IPS DF 6.9 (cell line): ENCODE results near the gene CD101.

Source experiments
- DNase-seq: peaks from one replicate; pipeline ENCODE4 v3.0.0-alpha.2; 2013; ENCODE audit warnings: low read depth, low spot score
- H3K27ac ChIP-seq: one replicate; pipeline ENCODE4 v1.5.1; 2013; ENCODE audit warnings: low read length, control low read depth
- H3K27me3 ChIP-seq: 2 replicates; pipeline ENCODE4 v1.6.1; 2013; ENCODE audit warnings: mild to moderate bottlenecking, low read length; ENCODE audit not compliant: control insufficient read depth, insufficient read depth
- H3K36me3 ChIP-seq: 2 replicates; pipeline ENCODE4 v1.6.1; 2013; ENCODE audit warnings: low read length; ENCODE audit not compliant: control insufficient read depth, insufficient read depth
- H3K4me1 ChIP-seq: 2 replicates; pipeline ENCODE4 v1.6.1; 2013; ENCODE audit warnings: low read length; ENCODE audit not compliant: control insufficient read depth, insufficient read depth
- H3K4me3 ChIP-seq: 2 replicates; pipeline ENCODE4 v1.5.1; 2013; ENCODE audit warnings: mild to moderate bottlenecking, low read length
- H3K9me3 ChIP-seq: 2 replicates; pipeline ENCODE4 v1.6.1; 2013; ENCODE audit warnings: low read length, inconsistent platforms; ENCODE audit not compliant: control insufficient read depth, insufficient read depth
- WGBS: extraction: QIAGEN DNeasy Blood & Tissue Kit; methylation state at CpG from one replicate; pipeline ENCODE4 v1.1.7; 2013; ENCODE audit warnings: mixed read lengths, missing lambda C conversion rate; ENCODE audit not compliant: insufficient read length, insufficient coverage; 5-methylcytosine and 5-hydroxymethylcytosine counted together

Gene CD101

DNA sequence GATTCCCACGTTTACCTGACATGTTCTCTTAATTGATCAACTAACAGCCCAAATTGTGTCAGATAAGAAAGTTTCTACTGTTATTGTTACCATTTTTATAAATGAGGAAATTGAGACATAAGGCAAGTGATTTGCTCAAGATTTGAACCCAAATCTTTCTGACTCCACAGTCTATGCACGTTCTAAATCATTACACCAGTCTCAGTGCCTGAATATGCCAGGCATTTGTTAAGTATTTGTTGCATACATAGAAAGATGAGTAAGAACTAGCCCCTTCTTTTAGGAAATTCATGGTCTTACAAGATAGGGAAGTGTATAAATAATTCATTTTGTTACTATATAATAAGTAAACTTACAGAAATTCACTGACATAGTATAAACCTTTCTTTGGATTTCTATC, 7.1 kb upstream of the CD101 start:
- no peaks in the 10 kb centered on the region for H3K9me3 ChIP-seq
- H3K36me3 ChIP-seq = no peaks in the 10 kb centered on the region
- no peak for DNase-seq
- no peak overlapping the region for H3K27ac ChIP-seq
- no peaks in the 10 kb centered on the region for H3K4me1 ChIP-seq
- WGBS = no CpG with 5 or more reads among the region's 2 CpGs
- H3K27me3 ChIP-seq = no peaks in the 10 kb centered on the region
- H3K4me3 ChIP-seq = no peak overlapping the region

DNA sequence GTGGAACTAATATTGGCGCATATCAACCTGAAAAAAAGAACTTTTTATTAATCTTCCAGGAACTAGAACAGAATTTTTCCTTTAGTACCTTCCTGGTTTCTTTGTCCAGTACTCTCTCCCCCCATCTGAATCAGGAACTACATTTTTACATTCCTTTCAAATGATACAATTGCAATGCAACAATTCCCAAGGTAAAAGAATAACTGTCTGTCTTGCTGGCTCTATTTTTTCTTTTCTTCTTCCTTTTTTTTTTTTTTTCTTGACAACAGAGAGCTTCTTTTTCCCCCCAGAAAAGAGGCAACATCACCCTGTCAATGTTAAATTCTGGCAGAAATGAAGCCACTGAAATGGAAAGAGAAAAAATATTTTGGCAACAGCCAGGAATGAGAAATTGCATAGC, 4.5 kb upstream of the CD101 start:
- Histone ChIP-seq H3K27ac (no peak overlapping the region), H3K9me3 (no peaks in the 10 kb centered on the region), H3K36me3 (no peaks in the 10 kb centered on the region), H3K4me1 (no peaks in the 10 kb centered on the region), H3K4me3 (no peak overlapping the region), H3K27me3 (no peaks in the 10 kb centered on the region)
- no CpG with 5 or more reads among the region's 1 CpG for WGBS
- no peak for DNase-seq

DNA sequence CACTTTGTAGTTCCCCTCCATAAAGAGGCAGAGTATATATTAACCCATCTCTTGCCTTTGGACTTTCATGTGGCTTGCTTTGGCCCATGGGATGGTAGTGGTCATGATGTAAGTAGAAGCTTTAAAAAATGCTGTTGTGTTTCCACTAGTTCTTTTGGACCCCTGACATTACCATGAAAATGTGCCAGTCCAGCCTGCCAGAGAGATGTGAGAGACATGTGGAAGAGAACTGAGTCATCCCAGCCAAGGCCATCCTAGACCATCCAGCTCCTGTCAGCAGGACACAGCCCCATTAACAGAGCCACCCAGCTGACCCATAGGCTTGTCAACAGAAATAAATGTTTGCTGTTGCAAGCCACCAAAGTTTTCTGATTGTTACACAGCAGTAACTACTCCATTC, 3.9 kb upstream of the CD101 start:
- no peak overlapping the region for H3K27ac ChIP-seq
- H3K27me3 ChIP-seq = no peaks in the 10 kb centered on the region
- no peak overlapping the region for H3K4me3 ChIP-seq
- no peak for DNase-seq
- H3K4me1 ChIP-seq = no peaks in the 10 kb centered on the region
- H3K9me3 ChIP-seq = no peaks in the 10 kb centered on the region
- no peaks in the 10 kb centered on the region for H3K36me3 ChIP-seq

DNA sequence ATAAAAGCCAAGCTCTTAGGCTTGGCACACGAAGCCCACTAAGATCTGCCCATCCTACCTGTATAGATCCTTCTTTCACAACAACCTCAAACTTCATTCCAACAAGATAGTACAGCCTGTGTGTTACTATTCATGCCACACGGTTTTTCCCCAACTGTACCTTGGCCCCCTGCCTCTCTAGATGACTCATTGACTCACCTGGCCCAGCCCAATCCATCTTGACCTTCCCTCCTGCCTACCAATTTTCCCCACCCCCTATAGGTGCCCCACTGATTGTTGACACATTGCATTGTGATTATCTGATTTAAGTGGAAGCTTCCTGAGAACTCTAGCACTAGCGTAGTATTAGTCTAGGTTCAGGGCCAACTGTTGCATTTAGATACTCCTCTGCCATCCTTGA, 2.0 kb upstream of the CD101 start:
- Histone ChIP-seq H3K4me3 (no peak overlapping the region), H3K4me1 (peaks cover 2% of the 10 kb centered on the region; the same call in 1 of the 2 replicates), H3K36me3 (no peaks in the 10 kb centered on the region), H3K9me3 (no peaks in the 10 kb centered on the region), H3K27me3 (no peaks in the 10 kb centered on the region), H3K27ac (no peak overlapping the region)
- no CpG with 5 or more reads among the region's 3 CpGs for WGBS
- DNase-seq = no peak

DNA sequence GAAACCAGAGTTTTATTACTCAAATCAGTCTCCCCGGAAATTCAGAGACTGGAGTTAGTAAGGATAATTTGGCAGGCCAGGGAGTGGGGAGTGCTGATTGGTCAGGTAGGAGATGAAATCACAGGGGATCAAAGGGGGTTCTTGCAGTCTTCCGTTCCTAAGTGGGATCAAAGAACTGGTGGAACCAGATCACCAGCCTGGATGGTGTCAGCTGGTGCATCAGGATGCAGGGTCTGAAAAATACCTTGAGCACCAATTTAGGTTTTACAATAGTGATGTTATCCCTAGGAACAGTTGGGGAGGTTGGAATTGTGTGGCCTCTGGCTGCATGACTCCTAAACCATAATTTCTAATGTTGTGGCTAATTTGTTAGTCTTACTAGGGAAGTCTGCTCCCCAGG, 1.4 kb upstream of the CD101 start:
- no peak for DNase-seq
- Histone ChIP-seq H3K9me3 (no peaks in the 10 kb centered on the region), H3K4me1 (peaks cover 2% of the 10 kb centered on the region; the same call in 1 of the 2 replicates), H3K27ac (no peak overlapping the region), H3K27me3 (no peaks in the 10 kb centered on the region), H3K36me3 (no peaks in the 10 kb centered on the region), H3K4me3 (no peak overlapping the region)
- no CpG with 5 or more reads among the region's 2 CpGs for WGBS

DNA sequence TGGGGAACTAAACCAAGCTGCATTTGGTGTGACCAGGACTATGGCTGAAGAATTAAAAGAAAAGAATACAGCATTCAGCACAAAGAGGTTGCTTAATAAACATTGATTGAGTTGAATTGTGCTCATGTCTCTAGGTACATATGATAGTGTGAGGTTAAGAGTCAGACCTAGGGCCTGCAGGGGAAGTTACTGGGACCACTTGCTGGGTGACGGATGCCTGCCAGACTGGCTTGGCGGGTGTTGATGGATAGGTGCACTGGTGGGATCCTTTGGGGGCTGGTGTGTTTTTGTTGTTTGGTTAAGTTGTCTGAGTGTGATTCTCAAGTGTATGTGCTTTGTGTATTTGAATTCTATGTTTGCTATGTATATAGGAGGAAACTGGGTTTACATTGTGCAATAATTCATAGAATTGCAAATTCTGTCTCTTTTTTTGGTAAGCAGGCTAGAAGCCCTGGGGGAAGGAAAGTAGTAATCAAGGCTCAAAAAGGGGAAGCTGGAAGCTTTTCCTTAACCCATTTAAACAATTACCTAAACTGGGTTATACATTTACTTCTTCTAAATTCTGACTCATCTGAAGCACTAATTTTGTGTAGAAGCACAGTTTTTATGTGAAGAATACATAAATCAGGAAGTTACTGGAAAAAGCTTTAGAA, 1.8 kb downstream of the CD101 start:
- Histone ChIP-seq H3K36me3 (no peaks in the 10 kb centered on the region), H3K9me3 (no peaks in the 10 kb centered on the region), H3K27ac (no peak overlapping the region), H3K4me1 (peaks cover 2% of the 10 kb centered on the region; the same call in 1 of the 2 replicates), H3K4me3 (no peak overlapping the region), H3K27me3 (no peaks in the 10 kb centered on the region)
- no CpG with 5 or more reads among the region's 2 CpGs for WGBS
- no peak for DNase-seq

DNA sequence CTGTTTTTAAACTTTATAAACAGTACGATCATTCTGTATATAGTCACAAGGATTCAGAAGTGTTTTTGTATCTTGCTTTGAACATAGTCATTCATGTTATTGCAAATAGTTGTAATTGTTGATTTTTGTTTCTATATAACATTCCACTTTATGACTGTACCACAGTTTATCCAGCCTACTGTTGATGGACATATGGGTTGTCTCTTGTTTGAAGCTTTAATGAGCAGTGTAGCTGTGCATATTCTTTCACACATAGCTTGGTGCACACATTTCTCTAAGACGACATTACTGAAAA, 6.1 kb downstream of the CD101 start:
- Histone ChIP-seq H3K4me1 (peaks cover 2% of the 10 kb centered on the region; the same call in 1 of the 2 replicates), H3K27ac (no peak overlapping the region), H3K36me3 (no peaks in the 10 kb centered on the region), H3K9me3 (no peaks in the 10 kb centered on the region), H3K4me3 (no peak overlapping the region), H3K27me3 (no peaks in the 10 kb centered on the region)
- DNase-seq = no peak
- WGBS = no CpG with 5 or more reads among the region's 2 CpGs

DNA sequence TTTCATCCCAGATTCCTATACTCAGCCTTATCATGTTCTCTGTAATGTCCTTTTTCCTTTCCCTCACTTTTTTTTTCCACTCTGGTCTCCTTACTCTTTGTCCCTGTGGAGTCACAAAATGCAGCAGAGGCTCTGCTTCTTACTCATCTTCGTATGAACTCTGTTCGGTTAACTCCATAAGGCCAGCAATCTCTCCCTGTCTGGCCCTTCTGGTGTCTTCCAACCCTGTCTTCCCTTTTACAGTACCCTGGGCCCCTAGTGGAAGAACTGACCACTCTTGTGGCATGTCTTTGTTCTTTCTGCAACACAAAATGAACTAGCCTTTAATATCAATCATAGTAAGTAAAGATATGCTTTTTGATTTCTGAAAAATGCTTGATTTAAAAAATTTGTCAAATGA, 7.1 kb downstream of the CD101 start:
- WGBS = no CpG with 5 or more reads among the region's 2 CpGs
- no peak for DNase-seq
- no peak overlapping the region for H3K27ac ChIP-seq

DNA sequence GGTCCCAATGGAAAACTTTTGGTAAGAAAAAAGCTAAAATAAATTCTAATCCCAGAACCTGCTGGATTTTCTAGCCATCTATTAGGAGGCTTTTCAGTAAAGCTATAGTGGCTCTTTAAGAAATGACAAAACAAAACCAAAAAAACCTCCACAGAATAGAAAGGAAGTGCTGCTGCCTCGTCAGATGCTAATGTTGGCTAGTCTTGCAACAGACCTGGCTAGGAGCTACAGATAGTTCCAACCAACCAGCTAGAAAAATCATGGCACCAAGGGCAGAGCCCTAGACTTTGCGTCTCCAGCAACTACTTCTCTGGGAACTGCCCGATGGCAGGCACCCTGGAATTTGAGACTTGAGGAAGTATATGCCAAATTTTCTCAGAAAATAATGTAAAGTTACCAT, 7.6 kb downstream of the CD101 start:
- DNase-seq = no peak
- no peak overlapping the region for H3K4me3 ChIP-seq

More for the DNA sequence above, 7.1 kb downstream of the CD101 start:
- Histone ChIP-seq H3K36me3 (no peaks in the 10 kb centered on the region), H3K9me3 (no peaks in the 10 kb centered on the region), H3K27me3 (no peaks in the 10 kb centered on the region), H3K4me1 (no peaks in the 10 kb centered on the region), H3K4me3 (no peak overlapping the region)

DNA sequence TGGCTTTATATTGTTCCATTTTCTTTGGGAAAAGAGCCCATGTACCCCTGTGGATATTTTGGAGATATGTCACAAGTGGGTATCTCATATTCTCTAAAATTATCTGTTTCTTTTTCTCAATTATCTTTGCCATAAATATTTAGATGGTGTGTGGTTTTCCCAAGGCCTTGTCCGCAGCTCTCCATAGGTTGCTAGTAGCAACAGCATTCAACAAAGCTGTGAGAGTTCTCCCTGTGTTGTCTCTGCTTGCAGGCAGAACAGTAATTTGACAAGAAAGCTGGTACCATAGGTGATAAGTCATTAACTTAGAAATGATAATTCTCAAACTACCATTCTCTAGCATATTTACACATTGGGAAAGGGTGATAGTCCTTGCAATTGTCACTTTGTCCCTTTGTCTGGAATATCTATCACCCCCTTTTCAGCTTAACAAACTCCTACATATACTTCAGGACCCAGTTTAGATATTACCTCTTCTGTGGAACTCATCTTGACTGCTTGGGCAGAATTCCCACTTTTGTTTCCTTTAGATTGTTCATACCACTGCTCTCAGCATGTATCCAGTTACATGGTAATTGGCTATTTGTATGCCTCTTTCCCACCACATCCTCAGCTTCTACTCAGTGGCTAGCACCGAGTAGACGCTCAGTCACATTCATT, 8.9 kb downstream of the CD101 start:
- no peaks in the 10 kb centered on the region for H3K36me3 ChIP-seq
- no peaks in the 10 kb centered on the region for H3K27me3 ChIP-seq
- H3K4me1 ChIP-seq = no peaks in the 10 kb centered on the region
- no CpG with 5 or more reads among the region's 3 CpGs for WGBS
- H3K27ac ChIP-seq = no peak overlapping the region
- no peak for DNase-seq
- no peak overlapping the region for H3K4me3 ChIP-seq
- H3K9me3 ChIP-seq = no peaks in the 10 kb centered on the region

More for the DNA sequence above, 7.6 kb downstream of the CD101 start:
- no CpG with 5 or more reads among the region's 3 CpGs for WGBS
- Histone ChIP-seq H3K27ac (no peak overlapping the region), H3K27me3 (no peaks in the 10 kb centered on the region), H3K9me3 (no peaks in the 10 kb centered on the region), H3K36me3 (no peaks in the 10 kb centered on the region), H3K4me1 (no peaks in the 10 kb centered on the region)

DNA sequence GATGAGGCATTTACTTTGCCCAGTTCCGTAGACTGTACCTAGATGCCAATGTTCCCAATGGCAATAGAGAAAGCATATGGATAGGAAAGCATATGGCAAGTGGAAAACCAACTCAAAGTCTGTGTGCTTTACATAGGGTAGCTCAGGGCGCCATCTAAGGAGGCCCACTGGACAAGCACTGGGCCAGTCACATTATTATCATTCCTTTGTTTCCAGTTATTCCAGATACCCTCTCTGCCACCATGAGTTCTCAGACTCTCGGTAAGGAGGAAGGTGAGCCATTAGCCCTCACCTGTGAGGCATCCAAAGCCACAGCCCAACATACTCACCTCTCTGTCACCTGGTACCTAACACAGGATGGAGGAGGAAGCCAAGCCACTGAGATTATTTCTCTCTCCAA, 9.8 kb downstream of the CD101 start:
- DNase-seq = no peak
- WGBS = no CpG with 5 or more reads among the region's 3 CpGs
- H3K9me3 ChIP-seq = no peaks in the 10 kb centered on the region
- H3K27me3 ChIP-seq = no peaks in the 10 kb centered on the region
- H3K36me3 ChIP-seq = no peaks in the 10 kb centered on the region
- H3K4me1 ChIP-seq = no peaks in the 10 kb centered on the region
- H3K4me3 ChIP-seq = no peak overlapping the region
- no peak overlapping the region for H3K27ac ChIP-seq
